Astrocyte (in vitro differentiated cells and primary cell): ENCODE measurements around the gene CMIP. TPM values are rescaled to one million over a fixed set of nuclear protein-coding genes. Genes with fewer than 3 reads are reported as not detected.

ENCODE experiments used
- DNase-seq: peaks from one replicate; pipeline ENCODE4 v3.0.0-alpha.2; 2010; ENCODE audit warnings: low read depth
- FAIRE-seq: peaks from 2 replicates; lab custom pipeline; 2011; peaks lifted over from hg19 to GRCh38; lab: Jason Lieb, UNC
- H2AFZ ChIP-seq: 2 replicates; pipeline ENCODE4 v1.6.0; 2012; ENCODE audit warnings: low read depth, low read length, inconsistent platforms
- H3K27ac ChIP-seq: 2 replicates; pipeline ENCODE4 v1.5.1; 2011; ENCODE audit warnings: low read depth, low read length, inconsistent platforms
- H3K27me3 ChIP-seq: 2 replicates; pipeline ENCODE4 v1.6.0; 2011; ENCODE audit warnings: low read length, inconsistent platforms; ENCODE audit not compliant: insufficient read depth
- H3K36me3 ChIP-seq: 2 replicates; pipeline ENCODE4 v1.5.1; 2011; ENCODE audit warnings: low read length, inconsistent platforms; ENCODE audit not compliant: insufficient read depth
- H3K4me1 ChIP-seq: 2 replicates; pipeline ENCODE4 v1.5.1; 2011; ENCODE audit warnings: low read length, inconsistent platforms; ENCODE audit not compliant: insufficient read depth
- H3K4me2 ChIP-seq: 2 replicates; pipeline ENCODE4 v1.6.0; 2012; ENCODE audit warnings: low read length, inconsistent platforms
- H3K4me3 ChIP-seq: 2 replicates; pipeline ENCODE4 v1.5.1; 2011; ENCODE audit warnings: low read depth, mild to moderate bottlenecking, low read length, inconsistent platforms; ENCODE audit not compliant: insufficient read depth
- H3K79me2 ChIP-seq: 2 replicates; pipeline ENCODE4 v1.6.0; 2012; ENCODE audit warnings: mild to moderate bottlenecking, low read length, inconsistent platforms; ENCODE audit not compliant: insufficient read depth
- H3K9ac ChIP-seq: 2 replicates; pipeline ENCODE4 v1.6.0; 2012; ENCODE audit warnings: mild to moderate bottlenecking, low read length, inconsistent platforms
- H3K9me3 ChIP-seq: 2 replicates; pipeline ENCODE4 v1.5.1; 2012; ENCODE audit warnings: low read depth, mild to moderate bottlenecking, low read length, inconsistent platforms; ENCODE audit not compliant: insufficient read depth
- H4K20me1 ChIP-seq: 2 replicates; pipeline ENCODE4 v1.6.0; 2012; ENCODE audit warnings: low read length, inconsistent platforms; ENCODE audit not compliant: insufficient read depth
- H3K27ac Mint-ChIP-seq: one replicate; pipeline ENCODE4 v1.8.0; 2021; ENCODE audit warnings: mild to moderate bottlenecking, mixed read lengths; ENCODE audit not compliant: unreplicated experiment
- H3K27me3 Mint-ChIP-seq: one replicate; pipeline ENCODE4 v1.8.0; 2021; ENCODE audit warnings: low read depth, mixed read lengths; ENCODE audit not compliant: unreplicated experiment
- H3K36me3 Mint-ChIP-seq: one replicate; pipeline ENCODE4 v1.8.0; 2021; ENCODE audit warnings: low read depth, mixed read lengths; ENCODE audit not compliant: unreplicated experiment
- H3K4me1 Mint-ChIP-seq: one replicate; pipeline ENCODE4 v1.8.0; 2021; ENCODE audit warnings: low read depth, mixed read lengths; ENCODE audit not compliant: unreplicated experiment
- H3K4me3 Mint-ChIP-seq: one replicate; pipeline ENCODE4 v1.8.0; 2021; ENCODE audit warnings: mild to moderate bottlenecking, moderate library complexity, mixed read lengths; ENCODE audit not compliant: unreplicated experiment
- H3K9me3 Mint-ChIP-seq: one replicate; pipeline ENCODE4 v1.8.0; 2021; ENCODE audit warnings: mild to moderate bottlenecking, mixed read lengths; ENCODE audit not compliant: unreplicated experiment
- EZH2 ChIP-seq: IDR thresholded peaks from 2 replicates; pipeline ENCODE4 v1.6.1; 2012; ENCODE audit warnings: mild to moderate bottlenecking, low read length, inconsistent platforms; ENCODE audit not compliant: insufficient read depth
- total RNA-seq: library from RNA; stranded (reverse); gene quantifications from 2 replicates; pipeline ENCODE4 v1.2.1, GENCODE V29; 2021
- TF ChIP-seq, protein P1 (sequence below): IDR thresholded peaks from 2 replicates; pipeline ENCODE4 v1.5.1; 2011; ENCODE audit warnings: low read depth, mild to moderate bottlenecking, inconsistent platforms, low read length, moderate library complexity; ENCODE audit not compliant: insufficient read depth

The CMIP gene
- total RNA-seq, 1 donor from 2014 or later, result 71.5 TPM

DNA sequence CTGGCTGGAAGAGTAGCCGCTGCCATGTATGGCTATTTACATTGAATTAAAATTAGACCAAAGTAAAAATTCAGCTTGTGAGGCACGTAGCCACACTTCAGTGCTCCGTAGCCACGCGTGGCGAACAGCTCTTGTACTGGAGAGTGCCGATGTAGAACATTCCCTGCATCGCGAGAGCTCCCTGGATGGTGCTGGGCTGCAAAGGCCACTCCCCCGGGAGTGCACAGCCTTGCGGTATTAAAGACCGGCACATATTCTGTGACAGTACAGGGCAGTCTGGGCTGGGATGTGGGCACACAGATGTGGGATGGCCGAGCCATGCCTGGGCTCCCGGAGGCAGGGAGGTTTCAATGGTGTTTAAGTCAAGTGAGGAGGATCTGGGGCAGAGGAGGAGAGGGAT lies 102.2 kb downstream of the CMIP start:
- no peaks in the 10 kb centered on the region for H3K27me3 Mint-ChIP-seq
- Histone ChIP-seq H3K4me3 (no peak overlapping the region), H3K27ac (no peak overlapping the region), H3K36me3 (no peaks in the 10 kb centered on the region), H3K9ac (no peak overlapping the region), H3K4me2 (no peak overlapping the region), H3K4me1 (peaks cover 44% of the 10 kb centered on the region), H3K9me3 (no peaks in the 10 kb centered on the region), H2AFZ (no peak overlapping the region), H3K27me3 (no peaks in the 10 kb centered on the region), H4K20me1 (peaks cover 78% of the 10 kb centered on the region), H3K79me2 (peaks cover 94% of the 10 kb centered on the region)
- no peak for DNase-seq
- no peaks in the 10 kb centered on the region for H3K9me3 Mint-ChIP-seq
- H3K4me1 Mint-ChIP-seq, result peaks cover 37% of the 10 kb centered on the region
- peak overlapping the region; percentile 48 for H3K27ac Mint-ChIP-seq
- no peak for FAIRE-seq
- H3K4me3 Mint-ChIP-seq, result no peak overlapping the region
- peaks cover 6% of the 10 kb centered on the region for H3K36me3 Mint-ChIP-seq
- TF ChIP-seq, protein P1, sequence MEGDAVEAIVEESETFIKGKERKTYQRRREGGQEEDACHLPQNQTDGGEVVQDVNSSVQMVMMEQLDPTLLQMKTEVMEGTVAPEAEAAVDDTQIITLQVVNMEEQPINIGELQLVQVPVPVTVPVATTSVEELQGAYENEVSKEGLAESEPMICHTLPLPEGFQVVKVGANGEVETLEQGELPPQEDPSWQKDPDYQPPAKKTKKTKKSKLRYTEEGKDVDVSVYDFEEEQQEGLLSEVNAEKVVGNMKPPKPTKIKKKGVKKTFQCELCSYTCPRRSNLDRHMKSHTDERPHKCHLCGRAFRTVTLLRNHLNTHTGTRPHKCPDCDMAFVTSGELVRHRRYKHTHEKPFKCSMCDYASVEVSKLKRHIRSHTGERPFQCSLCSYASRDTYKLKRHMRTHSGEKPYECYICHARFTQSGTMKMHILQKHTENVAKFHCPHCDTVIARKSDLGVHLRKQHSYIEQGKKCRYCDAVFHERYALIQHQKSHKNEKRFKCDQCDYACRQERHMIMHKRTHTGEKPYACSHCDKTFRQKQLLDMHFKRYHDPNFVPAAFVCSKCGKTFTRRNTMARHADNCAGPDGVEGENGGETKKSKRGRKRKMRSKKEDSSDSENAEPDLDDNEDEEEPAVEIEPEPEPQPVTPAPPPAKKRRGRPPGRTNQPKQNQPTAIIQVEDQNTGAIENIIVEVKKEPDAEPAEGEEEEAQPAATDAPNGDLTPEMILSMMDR, result no peak
- no peak for TF ChIP-seq EZH2

GRCh38 chr16:81547194-81547938 lies 102.8 kb downstream of the CMIP start:
- H3K4me1 ChIP-seq, result peaks cover 49% of the 10 kb centered on the region
- no peak overlapping the region for H3K4me3 ChIP-seq
- FAIRE-seq, result no peak
- no peak for DNase-seq
- H3K9me3 Mint-ChIP-seq, result no peaks in the 10 kb centered on the region
- H3K36me3 Mint-ChIP-seq, result peaks cover 6% of the 10 kb centered on the region
- peaks cover 39% of the 10 kb centered on the region for H3K4me1 Mint-ChIP-seq
- no peak overlapping the region for H3K27ac ChIP-seq
- H3K4me2 ChIP-seq, result no peak overlapping the region
- no peaks in the 10 kb centered on the region for H3K9me3 ChIP-seq
- peak overlapping the region; percentile 48 for H3K27ac Mint-ChIP-seq
- H3K27me3 ChIP-seq, result no peaks in the 10 kb centered on the region
- TF ChIP-seq, protein P1, result no peak
- no peak for TF ChIP-seq EZH2
- peaks cover 78% of the 10 kb centered on the region for H4K20me1 ChIP-seq
- H3K27me3 Mint-ChIP-seq, result no peaks in the 10 kb centered on the region
- H2AFZ ChIP-seq, result no peak overlapping the region
- H3K36me3 ChIP-seq, result no peaks in the 10 kb centered on the region
- peaks cover 94% of the 10 kb centered on the region for H3K79me2 ChIP-seq
- H3K9ac ChIP-seq, result no peak overlapping the region
- no peak overlapping the region for H3K4me3 Mint-ChIP-seq

GRCh38 chr16:81547939-81548216 lies 103.3 kb downstream of the CMIP start:
- Histone ChIP-seq H2AFZ (no peak overlapping the region), H3K4me2 (no peak overlapping the region), H3K27me3 (no peaks in the 10 kb centered on the region), H3K4me1 (peaks cover 49% of the 10 kb centered on the region), H3K36me3 (no peaks in the 10 kb centered on the region), H3K4me3 (no peak overlapping the region), H3K9me3 (no peaks in the 10 kb centered on the region), H3K9ac (no peak overlapping the region), H3K79me2 (peaks cover 92% of the 10 kb centered on the region), H4K20me1 (peaks cover 75% of the 10 kb centered on the region), H3K27ac (no peak overlapping the region)
- H3K4me3 Mint-ChIP-seq, result no peak overlapping the region
- H3K27me3 Mint-ChIP-seq, result no peaks in the 10 kb centered on the region
- TF ChIP-seq, protein P1, result no peak
- no peak for TF ChIP-seq EZH2
- no peaks in the 10 kb centered on the region for H3K9me3 Mint-ChIP-seq
- peaks cover 6% of the 10 kb centered on the region for H3K36me3 Mint-ChIP-seq
- no peak overlapping the region for H3K27ac Mint-ChIP-seq
- DNase-seq (no peak), FAIRE-seq (no peak)
- H3K4me1 Mint-ChIP-seq, result peaks cover 40% of the 10 kb centered on the region
